DMS53 (cell line): ENCODE results near the gene PIMREG.

Experiments used
- DNase-seq: peaks from one replicate; lab custom pipeline; 2025; lab: John Stamatoyannopoulos, UW

The PIMREG gene

GRCh38 chr17:6461792-6462524 lies 17.7 kb downstream of the PIMREG start:
- DNase-seq: no peak

DNA sequence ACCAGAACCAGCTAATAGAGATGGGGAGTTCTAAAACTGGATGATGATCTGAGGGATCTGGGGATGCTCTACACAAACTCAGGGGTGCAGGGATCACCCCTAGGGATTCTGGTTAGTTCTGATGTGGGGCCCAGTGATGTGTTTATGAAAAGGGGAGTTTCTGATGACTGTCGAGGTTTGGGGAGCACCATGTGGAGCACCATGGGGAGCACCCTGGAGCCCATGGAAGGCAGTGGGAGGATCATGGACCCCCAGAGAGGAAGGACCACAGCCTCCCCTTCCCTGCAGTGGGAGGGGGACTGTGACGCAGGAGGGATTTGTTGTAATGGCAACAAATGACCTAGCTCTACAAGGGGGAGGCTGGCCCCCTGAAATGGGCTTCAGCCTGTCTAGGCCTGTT lies 18.4 kb downstream of the PIMREG start:
- DNase-seq: no peak

DNA sequence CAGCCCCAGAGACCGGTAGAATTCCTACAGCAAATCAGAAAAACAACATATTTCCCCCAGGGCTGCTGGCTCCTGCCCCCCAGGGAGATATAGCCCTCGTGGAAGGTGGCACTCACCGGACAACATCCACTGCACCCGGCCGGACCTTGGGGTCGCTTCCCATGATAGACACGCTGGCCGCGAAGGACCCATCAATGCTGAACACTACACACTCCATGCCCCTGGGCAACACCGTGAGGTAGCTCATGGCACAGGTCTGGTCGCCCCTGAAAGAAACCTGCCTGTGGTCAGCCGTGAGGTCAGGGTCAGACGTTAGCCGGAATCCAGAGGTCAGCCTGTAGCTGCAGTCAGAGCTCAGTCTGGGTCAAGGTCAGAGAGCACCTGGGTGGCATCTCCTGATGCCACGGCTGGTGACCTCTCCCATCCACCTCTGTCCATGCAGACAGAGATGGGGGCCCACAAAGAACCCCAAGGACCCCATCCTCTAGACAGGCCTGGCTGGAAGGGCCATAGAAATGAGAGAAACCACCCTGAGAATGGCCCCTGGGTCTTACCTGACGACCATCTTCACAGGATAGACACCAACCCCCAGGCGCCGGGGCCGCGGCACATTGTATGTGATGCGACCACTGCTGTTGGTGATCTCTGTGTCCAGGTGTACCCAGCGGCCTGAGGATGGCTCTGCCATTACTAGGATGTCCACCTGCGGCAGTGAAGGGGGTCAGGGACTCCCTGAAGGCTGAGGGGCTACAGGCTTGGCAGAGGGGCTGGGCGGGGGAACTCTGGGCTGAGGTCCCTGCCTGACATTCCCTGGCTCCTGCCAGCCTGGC lies 19.6 kb downstream of the PIMREG start:
- no peak for DNase-seq

- DNase-seq: no peak
These were observed 20.3 kb downstream of the PIMREG start for GRCh38 chr17:6464446-6465041.

- no peak for DNase-seq
These were observed 21.1 kb downstream of the PIMREG start for GRCh38 chr17:6465206-6466003.

GRCh38 chr17:6467567-6467966 lies 23.3 kb downstream of the PIMREG start:
- no peak for DNase-seq

DNA sequence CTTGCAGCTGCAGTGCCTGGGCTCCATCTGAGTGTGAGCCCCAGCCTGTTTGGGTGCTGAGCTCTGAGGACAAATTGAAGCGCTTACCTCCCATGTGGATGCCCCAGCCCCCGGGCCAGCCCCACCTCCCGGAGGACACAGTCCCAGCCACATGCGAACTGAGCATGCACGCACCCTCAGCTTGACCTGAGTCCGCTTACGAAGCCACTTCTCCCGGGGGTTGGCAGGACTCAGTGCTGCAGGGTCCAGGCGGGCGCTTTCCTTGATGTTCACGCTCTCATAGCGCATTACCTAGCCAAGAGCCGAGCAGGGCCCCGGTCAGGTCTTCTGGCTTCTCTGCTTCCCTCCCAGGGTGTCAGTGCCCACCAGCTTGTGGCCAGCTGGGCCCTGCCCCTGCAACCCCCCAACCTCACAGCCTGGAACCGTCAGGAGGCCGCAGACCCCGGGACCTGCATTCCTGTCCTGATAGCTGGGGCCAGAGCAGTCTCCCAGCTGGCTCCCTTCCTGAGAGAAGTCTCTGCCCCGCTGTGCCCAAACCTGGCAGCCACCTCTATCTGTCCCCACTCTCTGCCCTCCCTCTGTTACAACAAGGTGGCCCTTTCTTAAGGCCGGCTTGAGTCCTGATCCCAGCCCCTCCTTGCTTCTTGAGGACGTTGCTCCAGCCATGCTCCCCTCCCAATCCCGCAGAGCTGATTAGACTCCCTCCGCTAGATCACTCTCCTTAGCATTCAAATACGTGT lies 24.0 kb downstream of the PIMREG start:
- DNase-seq: no peak

GRCh38 chr17:6470146-6470718 lies 26.0 kb downstream of the PIMREG start:
- DNase-seq: no peak

DNA sequence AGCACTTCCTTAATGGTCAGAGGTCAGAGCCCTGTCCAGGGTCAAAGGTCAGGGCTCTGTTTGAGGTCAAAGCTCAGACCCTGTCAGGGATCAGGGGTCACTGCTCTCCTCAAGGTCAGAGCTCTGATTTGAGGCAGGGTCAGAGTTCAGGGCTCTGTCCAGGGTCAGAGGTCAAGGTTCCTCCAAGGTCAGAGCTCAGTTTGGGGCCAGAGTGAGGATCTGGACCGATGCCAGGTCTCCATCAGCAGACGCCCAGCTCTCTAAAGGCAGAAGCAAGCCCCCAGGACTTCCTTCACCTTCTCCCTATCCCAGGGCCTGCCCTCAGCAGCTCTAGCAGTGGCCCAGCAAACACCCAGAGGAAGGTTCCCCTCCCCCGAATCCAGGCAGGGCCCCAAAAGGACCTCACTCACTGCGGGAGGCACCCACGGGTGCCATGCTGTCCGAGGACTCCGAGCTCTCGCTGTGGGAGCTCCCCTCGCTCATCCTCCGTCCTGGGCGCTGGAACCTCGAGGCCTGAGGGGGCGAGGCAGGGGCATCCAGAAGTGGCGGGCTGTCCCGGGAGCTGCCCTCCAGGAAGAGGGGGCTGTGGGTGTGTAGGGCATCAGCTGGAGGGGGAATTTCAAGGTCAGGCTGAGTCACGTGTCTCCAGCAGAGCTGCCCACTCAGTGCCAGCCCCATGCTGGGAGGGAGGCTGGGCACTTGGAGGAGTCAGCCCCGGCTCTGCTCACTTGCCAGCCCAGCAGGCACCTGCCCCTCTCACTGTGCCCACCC lies 26.7 kb downstream of the PIMREG start:
- DNase-seq: no peak

GRCh38 chr17:6471531-6472465 lies 27.5 kb downstream of the PIMREG start:
- peak; percentile 21 for DNase-seq

GRCh38 chr17:6472517-6472916 lies 28.3 kb downstream of the PIMREG start:
- DNase-seq: no peak

GRCh38 chr17:6473128-6473767 lies 29.0 kb downstream of the PIMREG start:
- DNase-seq: peak; percentile 88

GRCh38 chr17:6474376-6474775 lies 30.1 kb downstream of the PIMREG start:
- DNase-seq: no peak

GRCh38 chr17:6474906-6475305 lies 30.7 kb downstream of the PIMREG start:
- DNase-seq: no peak

DNA sequence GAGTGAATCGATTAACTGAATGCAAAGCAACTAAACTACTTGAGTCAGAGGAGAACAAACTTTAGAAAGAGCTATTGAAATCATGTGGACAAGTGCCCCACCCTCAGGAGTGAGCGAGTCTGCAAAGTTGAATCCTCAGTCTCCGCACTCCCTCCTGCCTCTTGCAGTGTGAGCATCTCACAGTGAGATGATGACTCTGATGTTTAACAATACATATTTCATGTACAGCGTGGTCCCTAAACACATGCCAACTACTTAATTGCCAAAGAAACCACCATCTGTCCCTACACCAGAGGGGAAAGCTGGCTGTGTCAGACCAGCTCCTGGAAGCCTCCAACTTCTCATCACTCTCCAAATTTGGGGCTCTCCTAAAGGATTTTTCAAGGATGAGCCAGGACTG lies 31.2 kb downstream of the PIMREG start:
- DNase-seq: no peak

- no peak for DNase-seq
These were observed 32.0 kb downstream of the PIMREG start for GRCh38 chr17:6476076-6476809.

- DNase-seq: no peak
These were observed 32.5 kb downstream of the PIMREG start for GRCh38 chr17:6476810-6477179.

DNA sequence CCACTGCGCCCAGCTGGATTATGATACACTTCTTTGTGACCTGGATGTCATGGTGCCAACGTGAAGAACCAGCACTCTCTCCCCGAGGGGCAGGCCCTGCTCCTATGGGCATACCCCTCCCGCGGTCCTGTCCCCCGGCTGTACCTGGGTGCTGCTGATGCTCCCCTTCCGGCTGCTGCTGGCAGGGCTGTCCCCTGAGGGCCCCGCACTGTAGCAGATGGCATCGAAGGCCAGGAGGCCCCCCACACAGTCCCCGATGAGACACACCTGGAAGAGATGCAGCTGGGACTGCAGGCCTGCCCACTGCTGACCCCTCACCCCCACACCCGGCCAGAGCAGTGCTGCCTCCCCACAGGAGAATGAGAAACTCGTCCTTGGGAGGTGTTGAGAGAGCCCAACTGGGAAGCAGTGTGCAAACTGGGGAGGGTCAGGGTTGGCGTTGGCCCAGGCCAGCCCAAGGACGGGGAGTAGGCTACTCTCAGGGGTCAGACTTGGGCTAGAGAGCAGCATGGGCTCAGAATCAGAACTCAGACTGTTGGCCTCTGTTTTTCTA lies 33.7 kb downstream of the PIMREG start:
- DNase-seq: no peak
